Liver (tissue), 9 donors: Measurements from ENCODE around the gene CDH15. TPM values are rescaled to one million over a fixed set of nuclear protein-coding genes. Genes with fewer than 3 reads are reported as not detected.

Experiments used
- DNase-seq: peaks from one replicate; pipeline ENCODE4 v3.0.0-alpha.2; 2017; ENCODE audit warnings: low spot score
- H3K27ac ChIP-seq, 2 donors: one replicate each; pipeline ENCODE4 v1.7.0; 2013; ENCODE audit warnings: inconsistent platforms in 2 of 2, low read length in 2 of 2, control low read depth in 1 of 2, low read depth in 1 of 2, mild to moderate bottlenecking in 1 of 2
- H3K27me3 ChIP-seq, 4 donors: one replicate each; pipeline versions ENCODE4 v1.6.1 to v1.7.0; 2013; ENCODE audit warnings: low read length in 3 of 4, inconsistent platforms in 1 of 4, mild to moderate bottlenecking in 1 of 4, moderate library complexity in 1 of 4; ENCODE audit not compliant: control insufficient read depth in 4 of 4, insufficient read depth in 4 of 4
- H3K36me3 ChIP-seq, 4 donors: one replicate each; pipeline versions ENCODE4 v1.6.1 to v1.7.0; 2013; ENCODE audit warnings: low read length in 3 of 4, mild to moderate bottlenecking in 3 of 4, low read depth in 1 of 4, moderate library complexity in 1 of 4; ENCODE audit not compliant: control insufficient read depth in 4 of 4, insufficient read depth in 3 of 4
- H3K4me1 ChIP-seq, 4 donors: one replicate each; pipeline versions ENCODE4 v1.6.1 to v1.7.0; 2013; ENCODE audit warnings: low read length in 3 of 4, mild to moderate bottlenecking in 3 of 4, moderate library complexity in 1 of 4; ENCODE audit not compliant: control insufficient read depth in 4 of 4, insufficient read depth in 4 of 4
- H3K4me3 ChIP-seq, 3 donors: one replicate each; pipeline versions ENCODE4 v1.6.1 to v1.7.0; 2013; ENCODE audit warnings: low read length in 3 of 3, control low read depth in 1 of 3, low read depth in 1 of 3, mild to moderate bottlenecking in 1 of 3
- H3K9ac ChIP-seq, 2 donors: one replicate each; pipeline ENCODE4 v1.7.0; 2013; ENCODE audit warnings: low read length in 2 of 2, mild to moderate bottlenecking in 2 of 2, moderate library complexity in 2 of 2, control low read depth in 1 of 2, low read depth in 1 of 2
- H3K9me3 ChIP-seq, 4 donors: one replicate each; pipeline versions ENCODE4 v1.6.1 to v1.7.0; 2013; ENCODE audit warnings: low read length in 3 of 4; ENCODE audit not compliant: control insufficient read depth in 4 of 4
- ATF3 ChIP-seq: IDR thresholded peaks from 2 replicates; pipeline ENCODE4 v1.6.1; 2016; ENCODE audit warnings: antibody characterized with exemption
- CTCF ChIP-seq: fragments of 150-350 bp; IDR thresholded peaks from 2 replicates; pipeline ENCODE4 v1.5.1; 2017; ENCODE audit warnings: improper control_type of control experiment, low read depth, low read length; ENCODE audit not compliant: missing input control
- FOXA1 ChIP-seq: IDR thresholded peaks from 2 replicates; pipeline ENCODE4 v1.6.1; 2016; ENCODE audit warnings: antibody characterized with exemption
- FOXA2 ChIP-seq: IDR thresholded peaks from 2 replicates; pipeline ENCODE4 v1.6.1; 2016; ENCODE audit warnings: antibody characterized with exemption
- GABPA ChIP-seq, 2 donors: IDR thresholded peaks in 1 of 2; conservative IDR thresholded peaks in 1 of 2; 2 replicates each; pipeline ENCODE4 v1.6.1; 2016; ENCODE audit warnings: antibody characterized with exemption in 2 of 2, mild to moderate bottlenecking in 1 of 2, moderate library complexity in 1 of 2
- HNF4A ChIP-seq, 2 donors: conservative IDR thresholded peaks; 2 replicates each; pipeline ENCODE4 v1.6.1; 2016; ENCODE audit warnings: antibody characterized with exemption in 2 of 2, mild to moderate bottlenecking in 2 of 2
- HNF4G ChIP-seq: IDR thresholded peaks from 2 replicates; pipeline ENCODE4 v1.6.1; 2016; ENCODE audit warnings: antibody characterized with exemption
- JUND ChIP-seq, 2 donors: IDR thresholded peaks; 2 replicates each; pipeline ENCODE4 v1.6.1; 2016; ENCODE audit warnings: antibody characterized with exemption in 2 of 2
- MAX ChIP-seq: IDR thresholded peaks from 2 replicates; pipeline ENCODE4 v1.6.1; 2016; ENCODE audit warnings: antibody characterized with exemption
- NR2F2 ChIP-seq: IDR thresholded peaks from 2 replicates; pipeline ENCODE4 v1.6.1; 2016; ENCODE audit warnings: antibody characterized with exemption
- RAD21 ChIP-seq, 2 donors: IDR thresholded peaks; 2 replicates each; pipeline ENCODE4 v1.6.1; 2016; ENCODE audit warnings: antibody characterized with exemption in 2 of 2, mild to moderate bottlenecking in 2 of 2
- REST ChIP-seq: IDR thresholded peaks from 2 replicates; pipeline ENCODE4 v1.6.1; 2016; ENCODE audit warnings: antibody characterized with exemption, mild to moderate bottlenecking
- RXRA ChIP-seq, 2 donors: IDR thresholded peaks; 2 replicates each; pipeline ENCODE4 v1.6.1; 2017 to 2018; ENCODE audit warnings: antibody characterized with exemption in 2 of 2, mild to moderate bottlenecking in 1 of 2
- SP1 ChIP-seq: IDR thresholded peaks from 2 replicates; pipeline ENCODE4 v1.6.1; 2018; ENCODE audit warnings: antibody characterized with exemption, mild to moderate bottlenecking
- TAF1 ChIP-seq: conservative IDR thresholded peaks from 2 replicates; pipeline ENCODE4 v1.6.1; 2016; ENCODE audit warnings: antibody characterized with exemption, mild to moderate bottlenecking
- YY1 ChIP-seq: IDR thresholded peaks from 2 replicates; pipeline ENCODE4 v1.6.1; 2016; ENCODE audit warnings: antibody characterized with exemption, mild to moderate bottlenecking
- ZBTB33 ChIP-seq: IDR thresholded peaks from 2 replicates; pipeline ENCODE4 v1.6.1; 2016; ENCODE audit warnings: antibody characterized with exemption
- WGBS: extraction: QIAGEN DNeasy Blood & Tissue Kit; methylation state at CpG from one replicate; pipeline ENCODE4 v1.1.7; 2013; 5-methylcytosine and 5-hydroxymethylcytosine counted together
- polyA plus RNA-seq, 2 donors: library from polyadenylated mRNA; stranded (reverse) in 1 of 2; unstranded in 1 of 2; fragments of 200-250 nt in 1 of 2; fragments of >200 nt in 1 of 2; fragmentation: Nextera tagmentation in 1 of 2; extraction: Ambion mirVana in 1 of 2; gene quantifications; one replicate each; pipeline versions ENCODE4 v1.2.1 to v1.2.3, GENCODE V29; 2013 to 2015
- total RNA-seq, 2 donors: library from RNA; depleted of rRNA; stranded (reverse); fragments of >200 nt; gene quantifications; one replicate each; pipeline ENCODE4 v1.2.3, GENCODE V29; 2014
- donor health status: healthy.
- donor health status: healthy.
- donor health status: healthy.
- donor health status: healthy.
- donor health status: healthy.

The CDH15 gene
- total and polyA plus RNA-seq, 4 donors = 0.12 TPM; not detected in 3

GRCh38 chr16:89159850-89160354 is 11.6 kb upstream of the CDH15 start:
- Histone ChIP-seq H3K9me3 (no peaks in the 10 kb centered on the region), H3K4me1 (peaks cover 0 to 4% (median 0%) of the 10 kb centered on the region in 4 donors), H3K9ac (no peak overlapping the region), H3K27ac (no peak overlapping the region), H3K36me3 (no peaks in the 10 kb centered on the region), H3K4me3 (no peak overlapping the region), H3K27me3 (no peaks in the 10 kb centered on the region)
- no peak for DNase-seq
- TF ChIP-seq SP1 = no peak
- TF ChIP-seq CTCF = no peak
- no peak for TF ChIP-seq RAD21 (IDR thresholded peaks at IDR 0.05)
- TF ChIP-seq TAF1 = no peak
- TF ChIP-seq MAX = no peak
- TF ChIP-seq YY1 = no peak
- no peak for TF ChIP-seq REST
- TF ChIP-seq ZBTB33 = no peak
- no peak for TF ChIP-seq GABPA (IDR thresholded peaks at IDR 0.05 in 1 of 2, conservative IDR thresholded peaks at IDR 0.05 in 1 of 2)
- no peak for TF ChIP-seq HNF4A (conservative IDR thresholded peaks at IDR 0.05)
- no peak for TF ChIP-seq HNF4G
- no peak for TF ChIP-seq RXRA (IDR thresholded peaks at IDR 0.05)
- no peak for TF ChIP-seq JUND (IDR thresholded peaks at IDR 0.05)
- no peak for TF ChIP-seq NR2F2
- no peak for TF ChIP-seq FOXA2
- TF ChIP-seq FOXA1 = no peak
- TF ChIP-seq ATF3 = no peak
- WGBS = 89% methylated on average over 20 of the region's 20 CpGs
